HepG2 (cell line): ENCODE results near the gene TDRD5. TPM values are rescaled to one million over a fixed set of nuclear protein-coding genes. Genes with fewer than 3 reads are reported as not detected.

Experiments
- ATAC-seq: fragments of 200-7000 bp; cut with Tn5 transposase; 3 replicates; pipeline ENCODE4 v1.9.1; 2020; ENCODE audit warnings: mild to moderate bottlenecking, moderate library complexity
- BruUV-seq: library from RNA; stranded (reverse); fragments of 400-500 nt; replicated peaks from 2 replicates; lab custom pipeline; 2021; lab: Mats Ljungman, UMichigan
- CTCF ChIA-PET: fragments of 300-600 bp; formaldehyde crosslinking; extraction: SDS; loops from one replicate; lab custom pipeline; 2021; ENCODE audit warnings: low total read pairs, inconsistent platforms, low intra/inter-chr PET ratio; lab: Yijun Ruan, JAX
- POLR2A ChIA-PET: fragments of 350-600 bp; sonication (Branson Sonifier 250); formaldehyde crosslinking; loops from one replicate; lab custom pipeline; 2020; ENCODE audit warnings: antibody characterized with exemption, inconsistent platforms; lab: Yijun Ruan, JAX
- DNase-seq: peaks from one replicate; pipeline ENCODE4 v3.0.0-alpha.2; 2015; ENCODE audit warnings: low spot score
- FAIRE-seq: peaks from 3 replicates; lab custom pipeline; 2011; peaks lifted over from hg19 to GRCh38; lab: Jason Lieb, UNC
- H2AFZ ChIP-seq: one replicate; pipeline ENCODE4 v1.6.1; 2011; ENCODE audit warnings: low read length, inconsistent platforms
- H3K27ac ChIP-seq: fragments of 300-600 bp; 3 replicates; pipeline ENCODE4 v1.8.0; 2011; ENCODE audit warnings: mixed run types, mild to moderate bottlenecking, mixed read lengths, low read length, inconsistent platforms; ENCODE audit not compliant: insufficient read depth; ENCODE audit errors: extremely low read length
- H3K27me3 ChIP-seq, 2 experiments: fragments of 200-600 bp in 1 of 2; 2 replicates in 1 of 2; 3 replicates in 1 of 2; pipeline versions ENCODE4 v1.6.0 to v1.8.0; 2011; ENCODE audit warnings: low read length in 2 of 2, mild to moderate bottlenecking in 2 of 2, moderate library complexity in 2 of 2, inconsistent platforms in 1 of 2; ENCODE audit not compliant: insufficient read depth in 2 of 2, control insufficient read depth in 1 of 2
- H3K36me3 ChIP-seq, 2 experiments: fragments of 200-600 bp in 1 of 2; replicated peaks in 1 of 2; 2 replicates in 1 of 2; 3 replicates in 1 of 2; pipeline versions ENCODE4 v1.5.1 to v1.8.0; 2011; ENCODE audit warnings: low read length in 2 of 2, inconsistent platforms in 1 of 2; ENCODE audit not compliant: insufficient read depth in 2 of 2, control insufficient read depth in 1 of 2
- H3K4me1 ChIP-seq: 2 replicates; pipeline ENCODE4 v1.5.1; 2012; ENCODE audit warnings: low read length, inconsistent platforms; ENCODE audit not compliant: insufficient read depth
- H3K4me2 ChIP-seq: 2 replicates; pipeline ENCODE4 v1.6.0; 2011; ENCODE audit warnings: low read depth, low read length, inconsistent platforms
- H3K4me3 ChIP-seq, 3 experiments: fragments of 200-600 bp in 1 of 3; sonication (generic), shearing (Covaris generic) in 1 of 3; replicated peaks in 1 of 3; 2 replicates each; pipeline ENCODE4 v1.5.1; 2011 to 2016; ENCODE audit warnings: low read length in 3 of 3, inconsistent platforms in 2 of 3, low read depth in 2 of 3, mild to moderate bottlenecking in 2 of 3, control low read depth in 1 of 3, mixed read lengths in 1 of 3; ENCODE audit not compliant: insufficient read depth in 1 of 3
- H3K79me2 ChIP-seq: one replicate; pipeline ENCODE4 v1.6.1; 2011; ENCODE audit warnings: low read length, inconsistent platforms; ENCODE audit not compliant: insufficient read depth
- H3K9ac ChIP-seq: 2 replicates; pipeline ENCODE4 v1.6.0; 2011; ENCODE audit warnings: mild to moderate bottlenecking, low read depth, low read length, inconsistent platforms; ENCODE audit not compliant: insufficient read depth
- H3K9me3 ChIP-seq: 2 replicates; pipeline ENCODE4 v1.5.1; 2012; ENCODE audit warnings: mild to moderate bottlenecking, low read length
- H4K20me1 ChIP-seq: 2 replicates; pipeline ENCODE4 v1.6.0; 2011; ENCODE audit warnings: inconsistent platforms, mild to moderate bottlenecking, low read length, moderate library complexity; ENCODE audit not compliant: insufficient read depth
- AGO1 ChIP-seq: fragments of 200-400 bp; formaldehyde crosslinking; IDR thresholded peaks from 2 replicates; pipeline ENCODE4 v1.6.1; 2017; ENCODE audit warnings: mild to moderate bottlenecking, low read depth, low read length, moderate library complexity; ENCODE audit not compliant: poor library complexity, severe bottlenecking
- CREB1 ChIP-seq, 2 experiments: fragments of 450-650 bp in 1 of 2; IDR thresholded peaks; 2 replicates each; pipeline ENCODE4 v1.6.1; 2016 to 2017; ENCODE audit warnings: control low read depth in 1 of 2, mild to moderate bottlenecking in 1 of 2, missing compliant biosample characterization in 1 of 2, missing genetic modification characterization in 1 of 2
- ISL2 ChIP-seq: sonication (generic); formaldehyde crosslinking; IDR thresholded peaks from 2 replicates; pipeline ENCODE4 v1.5.0; 2020; ENCODE audit warnings: missing genetic modification reagents
- KDM1A ChIP-seq: IDR thresholded peaks from 2 replicates; pipeline ENCODE4 v1.6.1; 2016; ENCODE audit warnings: missing compliant biosample characterization
- MIXL1 ChIP-seq: IDR thresholded peaks from 2 replicates; pipeline ENCODE4 v1.6.1; 2016
- PATZ1 ChIP-seq: sonication (generic); formaldehyde crosslinking; IDR thresholded peaks from 2 replicates; pipeline ENCODE4 v1.4.0; 2020; ENCODE audit warnings: missing genetic modification reagents
- SNAPC5 ChIP-seq: sonication (generic); formaldehyde crosslinking; IDR thresholded peaks from 2 replicates; pipeline ENCODE4 v1.8.1; 2023; ENCODE audit warnings: mild to moderate bottlenecking, missing genetic modification reagents, borderline replicate concordance
- SOX6 ChIP-seq, 2 experiments: fragments of 450-650 bp in 1 of 2; sonication (generic) in 1 of 2; formaldehyde crosslinking in 1 of 2; IDR thresholded peaks; 2 replicates each; pipeline versions ENCODE4 v1.4.0 to v1.6.1; 2017 to 2020; ENCODE audit warnings: antibody characterized with exemption in 1 of 2, mild to moderate bottlenecking in 1 of 2, missing genetic modification reagents in 1 of 2
- TARDBP ChIP-seq: sonication (generic); formaldehyde crosslinking; IDR thresholded peaks from 2 replicates; pipeline ENCODE4 v1.8.0; 2022; ENCODE audit warnings: mild to moderate bottlenecking, missing genetic modification reagents
- TCF7 ChIP-seq: sonication (generic); IDR thresholded peaks from 2 replicates; pipeline ENCODE4 v1.6.1; 2016; ENCODE audit warnings: antibody characterized with exemption, low read depth
- ZGPAT ChIP-seq: IDR thresholded peaks from 2 replicates; pipeline ENCODE4 v1.6.1; 2016; ENCODE audit warnings: mild to moderate bottlenecking
- ZNF160 ChIP-seq: sonication (generic); formaldehyde crosslinking; IDR thresholded peaks from 2 replicates; pipeline ENCODE4 v1.8.0; 2022; ENCODE audit warnings: mild to moderate bottlenecking, inconsistent platforms, missing genetic modification reagents
- ZNF652 ChIP-seq: IDR thresholded peaks from 2 replicates; pipeline ENCODE4 v1.6.1; 2016; ENCODE audit warnings: low read depth, borderline replicate concordance
- ZSCAN21 ChIP-seq: sonication (generic); formaldehyde crosslinking; IDR thresholded peaks from 2 replicates; pipeline ENCODE4 v1.8.0; 2022; ENCODE audit warnings: mild to moderate bottlenecking, missing genetic modification reagents, moderate library complexity, borderline replicate concordance
- ZSCAN25 ChIP-seq: sonication (generic); formaldehyde crosslinking; IDR thresholded peaks from 2 replicates; pipeline ENCODE4 v1.8.0; 2022; ENCODE audit warnings: mild to moderate bottlenecking, missing genetic modification reagents
- in situ Hi-C: cut with HindIII; loops from 2 replicates; pipeline ENCODE4 v1.10.0; 2017; ENCODE audit warnings: low pct_unique_long_range_greater_than_20kb; ENCODE audit not compliant: extremely low pct_ligation_motif_present
- intact Hi-C: fragments of 100-400 bp; cut with micrococcal nuclease; formaldehyde crosslinking; loops from one replicate; pipeline ENCODE4 v1.10.0; 2022; ENCODE audit not compliant: unreplicated experiment
- polyA plus RNA-seq, 8 experiments: library from polyadenylated mRNA; depleted of rRNA in 3 of 8; stranded (reverse) in 7 of 8; unstranded in 1 of 8; fragments of >200 nt; fragmentation: Illumina TruSeq in 4 of 8; extraction: Trizol in 4 of 8; gene quantifications; 2 replicates each; pipeline versions ENCODE4 v1.2.1 to v1.2.3, GENCODE V29; 2011 to 2016; ENCODE audit warnings: low read depth in 4 of 8, missing spikeins in 1 of 8, mixed read lengths in 1 of 8; ENCODE audit not compliant: insufficient read depth in 1 of 8
- total RNA-seq, 5 experiments: library from RNA; depleted of rRNA; stranded (reverse); fragments of >200 nt; fragmentation: Illumina TruSeq; extraction: Trizol; gene quantifications; 2 replicates each; pipeline ENCODE4 v1.2.3, GENCODE V29; 2016; ENCODE audit warnings: low read depth in 1 of 5

Gene TDRD5
- total and polyA plus RNA-seq, 2 of the 13 experiments (the other 11 are each of a cell fraction or from before 2014, with no cell fraction given): not detected

- POLR2A ChIA-PET: no interaction called here
- no TSS peak for BruUV-seq
- no peaks in the 10 kb centered on the region for H3K36me3 ChIP-seq
- CTCF ChIA-PET: no interaction called here
- no peaks in the 10 kb centered on the region for H3K4me1 ChIP-seq
- in situ Hi-C loops (loop anchor here (10.0 kb wide), 1 partner anchor 460 kb away; no protein-coding TSS in a partner anchor), intact Hi-C loops (no loop called here)
- no peak for TF ChIP-seq PATZ1
- peak; percentile 98 for TF ChIP-seq ZNF160
- TF ChIP-seq ZSCAN21 (CRISPR knock-in tag): no peak
- TF ChIP-seq ISL2: no peak
- no peak for TF ChIP-seq CREB1 (IDR thresholded peaks at IDR 0.05)
- no peak for TF ChIP-seq CREB1 (CRISPR knock-in tag; IDR thresholded peaks at IDR 0.05)
- TF ChIP-seq SOX6 (IDR thresholded peaks at IDR 0.05): no peak
- TF ChIP-seq SOX6 (CRISPR knock-in tag; IDR thresholded peaks at IDR 0.05): no peak
- no peak overlapping the region for H3K4me2 ChIP-seq
- H3K4me3 ChIP-seq: no peak overlapping the region
- ATAC-seq (no peak), FAIRE-seq (no peak), DNase-seq (no peak)
- H3K79me2 ChIP-seq: no peaks in the 10 kb centered on the region
- H3K27me3 ChIP-seq: no peaks in the 10 kb centered on the region; a peak in 1 of 5 replicates
- no peak overlapping the region for H3K27ac ChIP-seq
- no peak overlapping the region for H2AFZ ChIP-seq
- peaks cover 38% of the 10 kb centered on the region for H3K9me3 ChIP-seq
- H3K9ac ChIP-seq: no peak overlapping the region
- no peaks in the 10 kb centered on the region for H4K20me1 ChIP-seq
Measured at GRCh38 chr1:179714623-179715022, 123.0 kb downstream of the TDRD5 start.

GRCh38 chr1:179719272-179719671 is 127.6 kb downstream of the TDRD5 start:
- Histone ChIP-seq H3K27ac (no peak overlapping the region), H3K79me2 (no peaks in the 10 kb centered on the region), H2AFZ (no peak overlapping the region), H3K9me3 (peaks cover 28% of the 10 kb centered on the region), H3K27me3 (no peaks in the 10 kb centered on the region; a peak in 1 of 5 replicates), H3K4me1 (no peaks in the 10 kb centered on the region), H3K4me3 (no peak overlapping the region), H3K4me2 (no peak overlapping the region), H4K20me1 (no peaks in the 10 kb centered on the region), H3K36me3 (no peaks in the 10 kb centered on the region), H3K9ac (no peak overlapping the region)
- no peak for ATAC-seq
- in situ Hi-C loops (loop anchor here (10.0 kb wide), 1 partner anchor 456 kb away; no protein-coding TSS in a partner anchor), intact Hi-C loops (no loop called here)
- no peak for DNase-seq
- ChIA-PET POLR2A (no interaction called here), CTCF (no interaction called here)
- TF ChIP-seq KDM1A (CRISPR knock-in tag) (no peak), TARDBP (CRISPR knock-in tag) (no peak), ZGPAT (CRISPR knock-in tag) (no peak), TCF7 (no peak), ZNF652 (no peak), SNAPC5 (no peak), ZSCAN25 (CRISPR knock-in tag) (no peak), AGO1 (no peak), MIXL1 (CRISPR knock-in tag) (no peak)
- BruUV-seq: no TSS peak
- FAIRE-seq: no peak
